Activated naive CD4-positive, alpha-beta T cell treated with anti-CD3 and anti-CD28 coated beads for 36 hours (primary cell): ENCODE results near the gene SYNDIG1L. TPM values are rescaled to one million over a fixed set of nuclear protein-coding genes. Genes with fewer than 3 reads are reported as not detected.
"Not testable (repeated sequence)": the region's sequence is repeated elsewhere in the genome, so short reads cannot be mapped to it uniquely, and the experiment has no call there.

Experiments
- CTCF ChIA-PET: fragments of 350-600 bp; sonication (Branson Sonifier 250); formaldehyde crosslinking; loops from one replicate; lab custom pipeline; 2021; ENCODE audit warnings: antibody characterized with exemption; lab: Charles Lee
- DNase-seq: peaks from one replicate; pipeline ENCODE4 v3.0.0-alpha.2; 2020
- H3K27ac Mint-ChIP-seq: one replicate; pipeline ENCODE4 v1.8.0; 2021; ENCODE audit warnings: mild to moderate bottlenecking, mixed read lengths
- H3K27me3 Mint-ChIP-seq: one replicate; pipeline ENCODE4 v1.8.0; 2021; ENCODE audit warnings: low read depth, mixed read lengths
- H3K36me3 Mint-ChIP-seq: one replicate; pipeline ENCODE4 v1.8.0; 2021; ENCODE audit warnings: low read depth, mixed read lengths
- H3K4me1 Mint-ChIP-seq: one replicate; pipeline ENCODE4 v1.8.0; 2021; ENCODE audit warnings: low read depth, mixed read lengths
- H3K4me3 Mint-ChIP-seq: one replicate; pipeline ENCODE4 v1.8.0; 2021; ENCODE audit warnings: mild to moderate bottlenecking, moderate library complexity, mixed read lengths
- H3K9me3 Mint-ChIP-seq: one replicate; pipeline ENCODE4 v1.8.0; 2021; ENCODE audit warnings: mixed read lengths
- intact Hi-C: fragments of 100-400 bp; cut with micrococcal nuclease; formaldehyde crosslinking; loops from one replicate; pipeline ENCODE4 v1.15.1; 2023
- total RNA-seq, 2 experiments: library from RNA; stranded (reverse); gene quantifications; one replicate each; pipeline ENCODE4 v1.2.3, GENCODE V29; 2021

The SYNDIG1L gene
- total RNA-seq, 2 experiments from 2014 or later = not detected

DNA sequence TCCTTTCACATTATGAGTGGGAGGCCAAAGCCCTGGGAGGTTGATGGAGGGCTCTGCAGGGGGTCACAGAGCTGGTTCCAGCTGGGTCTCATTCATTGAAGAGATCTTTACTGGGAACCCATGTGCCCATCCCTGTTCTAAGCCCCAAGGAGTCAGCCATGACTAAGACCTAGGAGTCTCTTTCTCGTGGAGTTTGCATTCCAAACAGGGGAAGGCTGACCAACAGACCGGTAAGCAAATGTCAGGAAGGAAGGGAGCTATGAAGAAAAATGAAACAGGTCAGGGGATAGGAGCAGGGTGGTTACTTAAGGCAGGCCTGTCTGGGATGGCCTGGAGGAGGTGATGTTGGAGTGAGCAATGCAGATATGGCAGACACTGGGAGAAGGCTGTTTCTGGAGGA is 31.5 kb downstream of the SYNDIG1L start:
- H3K36me3 Mint-ChIP-seq = no peaks in the 10 kb centered on the region
- H3K4me1 Mint-ChIP-seq = no peaks in the 10 kb centered on the region
- no peaks in the 10 kb centered on the region for H3K27me3 Mint-ChIP-seq
- H3K4me3 Mint-ChIP-seq = no peak overlapping the region
- intact Hi-C loops = no loop called here
- CTCF ChIA-PET = interaction anchor here (0.6 kb wide), 1 partner anchor 14 kb away, joined by 3 read pairs; no protein-coding TSS in a partner anchor
- DNase-seq = no peak
- H3K27ac Mint-ChIP-seq = no peak overlapping the region
- H3K9me3 Mint-ChIP-seq = no peaks in the 10 kb centered on the region

DNA sequence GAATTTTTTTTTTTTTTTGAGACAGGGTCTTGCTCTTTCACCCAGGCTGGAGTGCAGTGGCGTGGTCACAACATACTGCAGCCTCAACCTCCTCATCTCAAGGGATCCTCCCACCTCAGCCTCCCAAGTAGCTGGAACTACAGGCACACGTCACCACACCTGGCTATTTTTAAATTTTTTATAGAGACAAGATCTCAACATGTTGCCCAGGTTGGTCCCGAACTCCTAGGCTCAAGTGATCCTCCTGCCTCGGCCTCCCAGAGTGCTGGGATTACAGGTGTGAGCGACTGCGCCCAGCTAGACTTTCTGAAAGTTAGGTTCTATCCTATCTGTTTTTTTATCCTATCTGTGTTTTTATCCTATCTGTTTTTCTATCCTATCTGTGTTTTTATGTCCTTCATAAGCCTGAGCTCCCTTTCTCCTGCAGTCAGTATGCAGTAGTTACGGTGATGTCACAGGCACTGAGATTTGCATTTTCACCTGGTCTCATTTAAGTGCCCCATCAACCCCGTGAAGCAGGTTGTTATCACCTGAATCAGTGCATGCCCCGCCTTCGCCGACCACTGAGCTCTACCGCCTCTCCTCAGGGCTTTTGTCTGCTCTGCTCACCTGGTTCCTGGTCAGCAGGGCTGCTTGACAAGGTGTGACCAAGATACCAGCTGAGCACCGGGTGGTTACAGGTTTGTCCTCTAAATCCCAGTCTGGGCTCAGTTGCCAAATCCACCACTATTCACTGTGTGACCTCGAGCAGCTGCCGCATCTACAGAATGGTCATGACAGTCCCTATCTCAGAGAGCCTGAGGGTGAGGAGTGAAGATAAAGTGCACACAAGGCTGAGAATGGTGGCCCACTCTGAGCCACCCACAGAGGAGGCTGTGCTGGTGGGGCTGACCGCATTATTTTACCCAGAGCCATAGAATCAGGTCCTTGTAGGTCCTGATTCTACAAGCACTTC is 33.1 kb downstream of the SYNDIG1L start:
- no peak overlapping the region for H3K27ac Mint-ChIP-seq
- no peaks in the 10 kb centered on the region for H3K4me1 Mint-ChIP-seq
- CTCF ChIA-PET = no interaction called here
- no peaks in the 10 kb centered on the region for H3K9me3 Mint-ChIP-seq
- H3K36me3 Mint-ChIP-seq = no peaks in the 10 kb centered on the region
- no peak overlapping the region for H3K4me3 Mint-ChIP-seq
- intact Hi-C loops = no loop called here
- H3K27me3 Mint-ChIP-seq = no peaks in the 10 kb centered on the region
- no peak for DNase-seq

DNA sequence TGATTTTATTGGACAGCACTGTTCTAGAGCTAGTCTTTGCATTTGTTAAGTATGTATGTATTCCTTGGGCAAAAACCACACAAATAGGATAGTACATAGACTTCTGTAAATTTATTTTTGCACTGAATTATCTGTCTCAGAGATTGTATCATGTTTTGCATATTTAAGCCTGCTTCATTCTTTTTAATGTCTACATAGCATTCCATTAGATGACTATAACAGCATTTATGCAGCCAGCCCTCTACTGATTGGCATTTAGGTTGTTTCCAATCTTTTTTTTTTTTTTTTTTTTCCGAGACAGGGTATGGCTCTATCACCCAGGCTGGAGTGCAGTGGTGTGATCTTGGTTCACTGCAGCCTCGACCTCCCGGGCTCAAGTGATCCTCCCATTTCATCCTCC is 34.5 kb downstream of the SYNDIG1L start:
- CTCF ChIA-PET = no interaction called here
- intact Hi-C loops = no loop called here
- DNase-seq = no peak
- Mint-ChIP-seq H3K9me3 (no peaks in the 10 kb centered on the region), H3K27ac (no peak overlapping the region), H3K27me3 (no peaks in the 10 kb centered on the region), H3K4me1 (no peaks in the 10 kb centered on the region), H3K4me3 (no peak overlapping the region), H3K36me3 (no peaks in the 10 kb centered on the region)

DNA sequence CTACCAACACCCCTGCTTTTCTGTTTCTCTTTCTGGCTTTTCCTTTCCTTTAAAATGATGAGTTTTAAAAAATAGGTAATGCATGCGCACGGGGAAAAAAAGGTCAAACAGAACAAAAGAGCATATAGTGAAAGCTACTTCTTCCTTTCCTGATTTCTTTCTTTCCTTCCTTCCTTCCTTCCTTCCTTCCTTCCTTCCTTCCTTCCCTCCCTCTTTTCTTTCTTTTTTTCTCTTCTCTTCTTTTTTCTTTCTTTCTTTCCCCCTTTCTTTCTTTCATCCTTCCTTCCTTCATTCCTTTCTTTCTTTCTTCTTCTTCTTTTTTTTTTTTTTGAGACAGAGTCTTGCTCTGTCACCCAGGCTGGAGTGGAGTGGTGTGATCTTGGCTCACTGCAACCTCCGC is 35.5 kb downstream of the SYNDIG1L start:
- intact Hi-C loops, H3K4me1 Mint-ChIP-seq, H3K27me3 Mint-ChIP-seq, H3K27ac Mint-ChIP-seq, H3K9me3 Mint-ChIP-seq, DNase-seq, H3K4me3 Mint-ChIP-seq, H3K36me3 Mint-ChIP-seq: not testable (repeated sequence)
- CTCF ChIA-PET = interaction anchor here (0.7 kb wide), 1 partner anchor 27 kb away, joined by 3 read pairs; no protein-coding TSS in a partner anchor

DNA sequence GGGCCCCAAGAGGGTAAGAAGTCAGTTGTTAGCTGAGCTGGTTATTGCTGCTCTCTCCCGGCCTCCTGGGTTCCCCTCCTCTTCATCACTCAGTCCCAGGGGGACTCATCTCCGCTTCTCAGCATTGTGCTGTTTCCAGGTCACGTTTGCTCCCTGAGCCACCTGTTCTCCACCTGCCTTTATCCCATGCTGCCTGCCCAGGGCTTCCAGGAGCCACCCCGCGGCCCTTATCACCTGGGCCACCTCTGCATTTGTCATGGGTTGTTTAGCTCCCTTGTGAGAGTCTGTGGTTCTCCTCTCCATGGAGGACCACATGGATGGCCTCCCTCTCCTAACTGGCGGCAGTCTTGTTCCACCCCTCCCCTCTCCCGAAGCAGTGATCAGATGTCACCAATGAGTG is 36.0 kb downstream of the SYNDIG1L start:
- H3K4me1 Mint-ChIP-seq = no peaks in the 10 kb centered on the region
- H3K36me3 Mint-ChIP-seq = no peaks in the 10 kb centered on the region
- H3K27me3 Mint-ChIP-seq = no peaks in the 10 kb centered on the region
- CTCF ChIA-PET = interaction anchor here (0.7 kb wide), 1 partner anchor 27 kb away, joined by 3 read pairs; no protein-coding TSS in a partner anchor
- H3K9me3 Mint-ChIP-seq = no peaks in the 10 kb centered on the region
- DNase-seq = no peak
- no peak overlapping the region for H3K27ac Mint-ChIP-seq
- H3K4me3 Mint-ChIP-seq = no peak overlapping the region
- intact Hi-C loops = no loop called here

GRCh38 chr14:74382231-74382630 is 43.8 kb downstream of the SYNDIG1L start:
- H3K36me3 Mint-ChIP-seq = no peaks in the 10 kb centered on the region
- H3K27ac Mint-ChIP-seq = no peak overlapping the region
- H3K4me1 Mint-ChIP-seq = no peaks in the 10 kb centered on the region
- CTCF ChIA-PET = interaction anchor here (0.6 to 1.0 kb wide), 3 partner anchors 10 to 19 kb away, joined by 3 to 5 read pairs (median 3); no protein-coding TSS in a partner anchor
- no peak overlapping the region for H3K4me3 Mint-ChIP-seq
- H3K27me3 Mint-ChIP-seq = no peaks in the 10 kb centered on the region
- intact Hi-C loops = no loop called here
- no peaks in the 10 kb centered on the region for H3K9me3 Mint-ChIP-seq
- DNase-seq = no peak

- H3K4me3 Mint-ChIP-seq, H3K27me3 Mint-ChIP-seq: not testable (repeated sequence)
- CTCF ChIA-PET = interaction anchor here (0.6 to 0.7 kb wide), 3 partner anchors 19 to 116 kb away, joined by 3 to 4 read pairs (median 3); no protein-coding TSS in a partner anchor
Observed at GRCh38 chr14:74381571-74381970, 44.4 kb downstream of the SYNDIG1L start.

DNA sequence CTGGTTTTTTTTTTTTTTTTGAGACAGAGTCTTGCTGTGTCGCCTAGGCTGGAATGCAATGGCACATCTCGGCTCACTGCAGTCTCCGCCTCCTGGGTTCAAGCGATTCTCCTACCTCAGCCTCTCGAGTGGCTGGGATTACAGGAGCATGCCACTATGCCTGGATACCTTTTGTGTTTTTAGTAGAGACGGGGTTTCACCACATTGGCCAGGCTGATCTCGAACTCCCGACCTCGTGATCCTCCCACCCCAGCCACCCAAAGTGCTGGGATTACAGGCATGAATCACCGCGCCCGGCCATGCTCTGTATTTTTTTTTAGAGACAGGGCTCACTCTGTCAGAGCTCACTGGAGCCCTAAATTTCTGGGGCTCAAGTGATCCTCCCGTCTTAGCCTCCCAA is 45.2 kb downstream of the SYNDIG1L start:
- H3K4me3 Mint-ChIP-seq = no peak overlapping the region
- no peaks in the 10 kb centered on the region for H3K4me1 Mint-ChIP-seq
- no peaks in the 10 kb centered on the region for H3K27me3 Mint-ChIP-seq
- H3K27ac Mint-ChIP-seq = no peak overlapping the region
- intact Hi-C loops = no loop called here
- no peaks in the 10 kb centered on the region for H3K36me3 Mint-ChIP-seq
- H3K9me3 Mint-ChIP-seq = no peaks in the 10 kb centered on the region
- no peak for DNase-seq
- CTCF ChIA-PET = interaction anchor here (0.7 to 0.8 kb wide), 2 partner anchors 117 to 205 kb away, joined by 3 read pairs; no protein-coding TSS in a partner anchor

More at GRCh38 chr14:74381571-74381970, 44.4 kb downstream of the SYNDIG1L start:
- H3K4me1 Mint-ChIP-seq, intact Hi-C loops, H3K9me3 Mint-ChIP-seq, H3K27ac Mint-ChIP-seq, DNase-seq, H3K36me3 Mint-ChIP-seq: not testable (repeated sequence)

DNA sequence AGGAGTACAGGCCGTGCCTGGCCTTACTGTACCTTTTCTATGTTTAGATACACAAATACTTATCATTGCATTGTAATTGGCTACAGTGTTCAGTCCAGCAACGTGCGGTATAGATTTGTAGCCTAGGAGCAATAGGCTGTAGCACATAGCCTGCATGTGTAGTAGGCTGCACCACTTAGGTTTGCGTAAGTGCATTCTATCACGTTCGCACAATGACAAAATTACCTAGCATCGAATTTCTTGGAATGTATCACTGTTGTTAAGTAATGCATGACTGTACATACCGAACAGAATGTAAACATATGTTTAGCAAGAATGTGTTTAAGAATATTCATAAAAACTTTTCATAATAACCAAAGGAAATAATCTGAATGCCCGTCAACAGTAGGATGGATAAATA is 45.8 kb downstream of the SYNDIG1L start:
- CTCF ChIA-PET = interaction anchor here (0.8 kb wide), 1 partner anchor 206 kb away, joined by 3 read pairs; no protein-coding TSS in a partner anchor
- Mint-ChIP-seq H3K9me3 (no peaks in the 10 kb centered on the region), H3K4me1 (no peaks in the 10 kb centered on the region), H3K27me3 (no peaks in the 10 kb centered on the region), H3K36me3 (no peaks in the 10 kb centered on the region), H3K27ac (no peak overlapping the region), H3K4me3 (no peak overlapping the region)
- intact Hi-C loops = no loop called here
- no peak for DNase-seq

DNA sequence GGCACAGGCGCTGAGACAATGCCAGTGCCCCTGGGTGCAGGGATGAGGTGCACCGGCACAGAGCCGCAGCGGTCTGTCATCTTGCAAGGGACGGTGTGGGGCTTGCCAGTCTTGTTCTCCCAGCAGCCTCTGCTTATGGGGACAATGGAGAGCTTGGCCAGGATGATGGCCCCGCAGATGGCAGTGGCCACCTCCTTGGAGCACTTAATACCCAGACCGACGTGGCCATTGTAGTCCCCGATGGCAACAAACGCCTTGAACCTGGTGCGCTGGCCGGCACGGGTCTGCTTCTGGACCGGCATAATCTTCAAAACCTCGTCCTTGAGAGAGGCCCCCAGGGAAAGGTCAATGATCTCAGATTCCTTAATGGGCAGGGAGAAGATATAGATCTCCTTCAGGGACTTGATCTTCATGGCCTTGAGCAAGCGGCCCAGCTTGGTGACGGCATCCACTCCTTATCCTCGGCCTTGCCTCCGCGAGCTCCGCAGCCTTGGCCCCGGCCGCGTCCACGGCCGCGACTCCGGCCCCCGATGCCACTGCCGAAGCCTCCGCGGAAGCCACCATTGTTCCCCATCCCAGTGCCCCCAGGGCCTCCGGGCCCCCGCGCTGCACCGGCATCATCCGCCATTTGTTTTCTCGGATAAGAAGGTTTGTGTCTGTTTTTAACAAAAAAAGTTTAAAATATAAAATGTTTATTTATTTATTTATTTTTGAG is 47.9 kb downstream of the SYNDIG1L start:
- DNase-seq = no peak
- CTCF ChIA-PET = no interaction called here
- no peak overlapping the region for H3K4me3 Mint-ChIP-seq
- H3K27ac Mint-ChIP-seq = no peak overlapping the region
- H3K36me3 Mint-ChIP-seq = no peaks in the 10 kb centered on the region
- intact Hi-C loops = no loop called here
- no peaks in the 10 kb centered on the region for H3K27me3 Mint-ChIP-seq
- no peaks in the 10 kb centered on the region for H3K9me3 Mint-ChIP-seq
- no peaks in the 10 kb centered on the region for H3K4me1 Mint-ChIP-seq

DNA sequence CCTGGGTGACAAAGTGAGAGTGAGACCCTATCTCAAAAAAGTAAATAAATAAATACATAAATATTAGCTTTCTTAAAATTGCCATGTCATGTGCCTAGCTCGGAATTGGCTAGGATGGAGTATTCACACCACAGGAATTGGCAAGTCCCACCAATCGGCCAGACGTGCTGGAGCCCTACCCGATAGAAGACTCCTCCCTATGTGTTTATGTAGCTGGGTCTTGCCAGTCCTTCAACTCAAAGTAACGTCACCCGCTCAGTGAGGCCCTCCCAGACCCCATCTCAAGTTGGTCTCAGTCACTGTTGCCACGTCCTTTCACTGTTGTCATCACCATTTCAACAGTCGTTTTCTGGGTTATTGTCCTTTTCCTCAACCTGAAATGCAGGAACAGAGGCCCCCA is 57.6 kb downstream of the SYNDIG1L start:
- Mint-ChIP-seq H3K27ac (no peak overlapping the region), H3K27me3 (peaks cover 3% of the 10 kb centered on the region), H3K9me3 (no peaks in the 10 kb centered on the region), H3K4me3 (no peak overlapping the region), H3K4me1 (no peaks in the 10 kb centered on the region), H3K36me3 (no peaks in the 10 kb centered on the region)
- intact Hi-C loops = no loop called here
- DNase-seq = no peak
- CTCF ChIA-PET = interaction anchor here (1.1 kb wide), 1 partner anchor 128 kb away, joined by 3 read pairs; no protein-coding TSS in a partner anchor

DNA sequence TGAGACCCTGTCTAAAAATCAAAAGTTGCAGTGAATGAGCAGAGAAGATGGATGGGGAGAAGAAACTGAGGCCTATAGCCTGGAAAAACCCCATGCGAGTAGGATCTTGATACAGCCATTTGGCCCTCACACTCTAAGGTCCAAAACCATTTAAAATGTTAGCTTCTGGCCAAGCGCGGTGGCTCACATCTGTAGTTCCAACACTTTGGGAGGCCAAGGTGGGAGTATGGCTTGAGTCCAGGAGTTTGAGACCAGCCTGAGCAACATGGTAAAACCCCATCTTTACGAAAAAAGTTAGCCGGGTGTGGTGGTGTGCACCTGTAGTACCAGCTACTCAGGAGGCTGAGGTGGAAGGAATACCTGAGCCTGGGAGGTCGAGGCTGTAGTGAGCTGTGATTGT is 58.0 kb downstream of the SYNDIG1L start:
- no peaks in the 10 kb centered on the region for H3K4me1 Mint-ChIP-seq
- no peaks in the 10 kb centered on the region for H3K36me3 Mint-ChIP-seq
- no peaks in the 10 kb centered on the region for H3K9me3 Mint-ChIP-seq
- no peak overlapping the region for H3K27ac Mint-ChIP-seq
- CTCF ChIA-PET = interaction anchor here (1.1 kb wide), 1 partner anchor 129 kb away, joined by 3 read pairs; no protein-coding TSS in a partner anchor
- intact Hi-C loops = no loop called here
- no peak overlapping the region for H3K4me3 Mint-ChIP-seq
- H3K27me3 Mint-ChIP-seq = peaks cover 3% of the 10 kb centered on the region
- DNase-seq = no peak
